Natural killer cell treated with Interleukin-12 subunit alpha and Interleukin-12 subunit beta and Interleukin-15 and Interleukin-18, amount 100 ng/mL, for 72 hours (primary cell): ENCODE data around the gene SHISA6. TPM values are rescaled to one million over a fixed set of nuclear protein-coding genes. Genes with fewer than 3 reads are reported as not detected.
A peak's percentile ranks its signal among the peaks of the same experiment; 100 is the strongest.

Experiments used
- ATAC-seq, 2 donors: fragments of 150-1000 bp; cut with Tn5 transposase in 1 of 2; sonication (Bioruptor Pico), chemical (Tn5 transposase) in 1 of 2; 2 replicates each; pipeline ENCODE4 v1.10.0; 2021
- DNase-seq: peaks from one replicate; pipeline ENCODE4 v3.0.0; 2022; ENCODE audit warnings: low spot score
- H3K27ac Mint-ChIP-seq, 2 donors: 1 replicate in 1 of 2; 2 replicates in 1 of 2; pipeline ENCODE4 v1.8.0; 2022; ENCODE audit warnings: mixed read lengths in 2 of 2, mild to moderate bottlenecking in 1 of 2, moderate library complexity in 1 of 2
- H3K27me3 Mint-ChIP-seq, 2 donors: 1 replicate in 1 of 2; 2 replicates in 1 of 2; pipeline ENCODE4 v1.8.0; 2022; ENCODE audit warnings: mixed read lengths in 2 of 2
- H3K36me3 Mint-ChIP-seq: one replicate; pipeline ENCODE4 v1.8.0; 2022; ENCODE audit warnings: mixed read lengths
- H3K4me1 Mint-ChIP-seq, 2 donors: 1 replicate in 1 of 2; 2 replicates in 1 of 2; pipeline ENCODE4 v1.8.0; 2022; ENCODE audit warnings: low read depth in 2 of 2, mixed read lengths in 2 of 2, mild to moderate bottlenecking in 1 of 2
- H3K4me3 Mint-ChIP-seq: one replicate; pipeline ENCODE4 v1.8.0; 2022; ENCODE audit warnings: mixed read lengths
- H3K9me3 Mint-ChIP-seq: 2 replicates; pipeline ENCODE4 v1.8.0; 2022; ENCODE audit warnings: mixed read lengths
- total RNA-seq, 2 donors: library from RNA; stranded (reverse); gene quantifications; one replicate each; pipeline ENCODE4 v1.2.3, GENCODE V29; 2022

SHISA6 gene
- total RNA-seq, 2 donors from 2014 or later: not detected

DNA sequence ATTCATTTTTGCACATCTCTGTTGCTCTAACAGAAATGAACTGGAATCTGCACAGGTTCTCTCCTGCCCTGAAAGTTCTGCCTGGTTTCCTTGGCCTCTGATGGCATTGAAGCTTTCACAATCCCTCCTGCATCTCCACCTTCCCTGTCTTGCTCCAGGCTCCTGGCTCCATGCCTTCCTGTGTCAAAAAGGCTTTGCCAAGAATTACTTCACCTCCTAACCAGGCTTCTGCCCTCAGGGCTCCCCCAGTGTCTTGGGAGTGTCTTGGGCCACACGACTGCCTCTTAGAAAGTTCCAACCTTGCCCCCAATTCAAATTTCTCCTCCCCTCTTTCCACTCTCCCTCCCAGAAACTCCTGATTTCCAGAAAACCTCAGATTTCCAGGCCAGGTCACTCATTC is 320.3 kb downstream of the SHISA6 start:
- no peak overlapping the region for H3K4me3 Mint-ChIP-seq
- no peaks in the 10 kb centered on the region for H3K27me3 Mint-ChIP-seq
- H3K4me1 Mint-ChIP-seq: no peaks in the 10 kb centered on the region
- DNase-seq (no peak), ATAC-seq (no peak)
- H3K36me3 Mint-ChIP-seq: no peaks in the 10 kb centered on the region
- H3K9me3 Mint-ChIP-seq: peaks cover 3% of the 10 kb centered on the region
- no peak overlapping the region for H3K27ac Mint-ChIP-seq

DNA sequence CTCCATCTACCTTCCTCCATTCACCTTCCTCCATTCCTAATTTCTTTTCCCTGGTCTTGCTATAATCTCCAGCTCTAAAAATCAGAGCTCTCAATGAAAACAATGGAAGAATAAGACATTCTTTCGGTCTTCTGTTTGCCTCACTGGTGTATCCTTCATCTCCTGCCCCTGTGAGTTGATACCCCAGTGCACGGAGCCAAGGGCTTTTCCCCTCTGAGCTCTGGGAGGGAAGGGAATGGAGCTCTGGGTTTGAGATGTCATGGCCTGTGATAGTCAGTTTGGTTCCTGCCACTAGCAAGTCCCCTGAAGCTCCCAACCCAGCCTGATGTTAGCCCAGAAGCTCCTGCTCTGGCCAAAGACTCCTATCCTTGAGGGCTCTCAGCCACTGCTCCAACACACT is 320.7 kb downstream of the SHISA6 start:
- no peaks in the 10 kb centered on the region for H3K36me3 Mint-ChIP-seq
- ATAC-seq: no peak
- no peak overlapping the region for H3K27ac Mint-ChIP-seq
- no peaks in the 10 kb centered on the region for H3K4me1 Mint-ChIP-seq
- H3K4me3 Mint-ChIP-seq: no peak overlapping the region
- H3K27me3 Mint-ChIP-seq: no peaks in the 10 kb centered on the region
- no peak for DNase-seq
- H3K9me3 Mint-ChIP-seq: peaks cover 3% of the 10 kb centered on the region

DNA sequence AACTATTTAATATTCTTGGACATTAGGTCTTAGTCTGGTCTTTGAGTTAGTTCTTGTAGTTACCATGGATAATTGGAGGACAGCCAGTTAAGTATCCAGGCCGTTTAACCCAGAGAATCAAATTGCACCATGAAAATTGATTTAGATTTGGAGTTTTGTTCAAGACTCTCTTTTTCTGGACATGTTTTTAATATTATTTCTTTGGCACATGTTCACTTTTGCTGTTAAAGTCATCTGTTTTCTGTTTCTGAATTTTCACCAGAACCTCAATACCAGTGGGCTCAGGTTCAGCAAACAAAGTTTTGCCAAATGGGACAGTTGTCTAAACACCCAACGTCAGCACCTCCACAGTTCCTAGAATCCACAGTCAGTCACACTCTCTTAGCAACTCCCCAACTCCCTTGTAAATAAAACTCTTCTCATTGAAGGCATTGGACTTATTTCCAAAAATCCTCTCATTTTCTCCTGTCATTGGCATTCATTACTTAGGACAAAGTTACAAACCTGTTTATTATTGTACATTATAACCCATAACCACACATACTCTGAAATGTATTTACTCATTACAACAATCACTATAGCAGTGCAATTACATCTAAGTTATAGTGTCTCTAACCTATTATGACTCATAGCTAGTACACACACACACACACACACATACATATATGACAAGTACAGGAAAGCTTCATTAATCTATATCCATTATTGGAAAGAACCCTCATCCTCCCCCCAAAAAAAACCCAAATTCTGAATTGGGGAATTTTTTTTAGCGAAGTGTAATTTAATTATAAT is 323.8 kb downstream of the SHISA6 start:
- DNase-seq (no peak), ATAC-seq (no peak)
- Mint-ChIP-seq H3K27ac (no peak overlapping the region), H3K36me3 (no peaks in the 10 kb centered on the region), H3K4me1 (no peaks in the 10 kb centered on the region), H3K4me3 (no peak overlapping the region), H3K27me3 (no peaks in the 10 kb centered on the region), H3K9me3 (peaks cover 8% of the 10 kb centered on the region)

DNA sequence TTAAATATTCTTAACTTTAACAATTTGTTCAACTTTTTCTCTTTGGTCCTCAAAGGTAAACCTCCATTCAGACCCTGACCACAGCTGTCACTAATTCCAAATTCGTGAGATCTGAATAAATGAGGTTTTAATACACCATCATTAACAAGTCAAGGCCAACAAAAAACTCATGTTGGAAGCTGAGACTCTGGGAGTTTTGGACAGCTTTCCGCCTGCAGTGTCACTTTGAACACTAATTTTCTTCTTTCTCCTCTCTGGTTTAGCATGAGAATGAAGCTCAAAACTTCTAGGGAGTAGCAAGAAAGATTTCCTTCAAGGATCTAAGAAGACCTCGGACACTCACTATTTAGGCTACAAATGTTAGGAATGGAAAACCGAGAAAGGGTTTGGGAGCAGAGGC is 324.6 kb downstream of the SHISA6 start:
- no peak for ATAC-seq
- H3K4me3 Mint-ChIP-seq: no peak overlapping the region
- H3K9me3 Mint-ChIP-seq: peaks cover 8% of the 10 kb centered on the region
- H3K27ac Mint-ChIP-seq: no peak overlapping the region
- H3K4me1 Mint-ChIP-seq: no peaks in the 10 kb centered on the region
- DNase-seq: no peak
- no peaks in the 10 kb centered on the region for H3K27me3 Mint-ChIP-seq
- H3K36me3 Mint-ChIP-seq: no peaks in the 10 kb centered on the region

DNA sequence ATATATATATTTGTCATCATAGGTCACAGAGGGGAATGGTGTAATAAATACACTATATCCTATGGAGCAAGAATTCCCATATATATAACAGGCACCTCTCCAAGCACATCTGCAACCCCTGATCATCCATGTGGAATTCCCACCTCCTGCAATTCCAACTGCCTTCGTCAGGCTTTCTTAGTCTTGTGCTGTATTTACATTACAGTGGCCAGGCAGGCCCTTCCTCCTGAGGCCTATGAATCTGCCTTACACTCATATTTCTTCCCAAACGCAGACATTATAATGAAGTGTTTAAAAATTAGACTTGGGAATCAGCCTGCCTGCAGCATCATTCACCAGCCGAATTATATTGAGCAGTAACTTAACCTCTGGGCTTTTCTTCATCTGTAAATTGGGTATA is 338.0 kb downstream of the SHISA6 start:
- ATAC-seq (no peak), DNase-seq (no peak)
- Mint-ChIP-seq H3K27me3 (no peaks in the 10 kb centered on the region), H3K36me3 (no peaks in the 10 kb centered on the region), H3K4me3 (no peak overlapping the region), H3K9me3 (peaks cover 12% of the 10 kb centered on the region), H3K4me1 (no peaks in the 10 kb centered on the region), H3K27ac (no peak overlapping the region)

DNA sequence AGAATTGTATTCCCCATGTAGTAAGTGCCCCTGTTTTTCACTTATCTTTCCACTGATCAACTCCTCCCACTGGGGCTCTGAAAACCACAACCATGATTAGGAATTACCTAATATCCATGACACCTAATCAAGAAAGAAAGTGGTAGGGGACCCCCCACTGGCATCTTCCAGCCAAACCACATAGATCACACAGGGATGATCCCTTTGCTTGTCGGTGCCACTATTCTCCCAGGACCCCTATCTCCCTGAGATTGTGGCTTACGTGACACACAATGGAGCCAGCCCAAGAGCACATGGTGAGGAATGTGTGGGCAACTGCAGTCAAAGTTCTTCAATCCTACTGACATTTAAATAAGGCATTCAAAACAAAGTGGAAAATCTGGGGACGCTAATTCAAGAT is 339.7 kb downstream of the SHISA6 start:
- no peak overlapping the region for H3K27ac Mint-ChIP-seq
- H3K4me1 Mint-ChIP-seq: no peaks in the 10 kb centered on the region
- H3K36me3 Mint-ChIP-seq: no peaks in the 10 kb centered on the region
- no peak overlapping the region for H3K4me3 Mint-ChIP-seq
- DNase-seq (no peak), ATAC-seq (no peak)
- H3K9me3 Mint-ChIP-seq: peaks cover 15% of the 10 kb centered on the region
- no peaks in the 10 kb centered on the region for H3K27me3 Mint-ChIP-seq

DNA sequence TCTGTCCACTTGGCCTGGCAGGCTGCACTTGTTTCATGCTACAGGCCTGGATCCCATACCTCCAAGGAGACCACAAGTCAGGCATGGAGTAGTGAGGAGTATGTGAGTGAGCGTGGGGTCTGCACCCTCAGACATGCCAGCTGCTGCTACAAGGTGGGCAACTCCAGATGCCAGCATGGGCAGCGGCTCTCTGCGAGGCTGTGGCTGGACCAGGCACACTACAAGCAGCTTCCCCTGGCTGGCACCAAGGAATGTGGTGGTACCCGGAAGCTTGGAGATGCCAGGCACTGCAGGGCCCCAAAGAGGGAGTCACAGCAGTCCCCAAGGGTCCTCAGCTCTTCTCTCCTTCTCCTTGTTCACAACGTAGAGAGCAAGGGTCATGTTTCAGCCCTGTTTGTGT is 341.2 kb downstream of the SHISA6 start:
- Mint-ChIP-seq H3K27ac (no peak overlapping the region), H3K4me1 (no peaks in the 10 kb centered on the region), H3K4me3 (no peak overlapping the region), H3K9me3 (peaks cover 17% of the 10 kb centered on the region), H3K27me3 (no peaks in the 10 kb centered on the region), H3K36me3 (no peaks in the 10 kb centered on the region)
- no peak for ATAC-seq
- no peak for DNase-seq

DNA sequence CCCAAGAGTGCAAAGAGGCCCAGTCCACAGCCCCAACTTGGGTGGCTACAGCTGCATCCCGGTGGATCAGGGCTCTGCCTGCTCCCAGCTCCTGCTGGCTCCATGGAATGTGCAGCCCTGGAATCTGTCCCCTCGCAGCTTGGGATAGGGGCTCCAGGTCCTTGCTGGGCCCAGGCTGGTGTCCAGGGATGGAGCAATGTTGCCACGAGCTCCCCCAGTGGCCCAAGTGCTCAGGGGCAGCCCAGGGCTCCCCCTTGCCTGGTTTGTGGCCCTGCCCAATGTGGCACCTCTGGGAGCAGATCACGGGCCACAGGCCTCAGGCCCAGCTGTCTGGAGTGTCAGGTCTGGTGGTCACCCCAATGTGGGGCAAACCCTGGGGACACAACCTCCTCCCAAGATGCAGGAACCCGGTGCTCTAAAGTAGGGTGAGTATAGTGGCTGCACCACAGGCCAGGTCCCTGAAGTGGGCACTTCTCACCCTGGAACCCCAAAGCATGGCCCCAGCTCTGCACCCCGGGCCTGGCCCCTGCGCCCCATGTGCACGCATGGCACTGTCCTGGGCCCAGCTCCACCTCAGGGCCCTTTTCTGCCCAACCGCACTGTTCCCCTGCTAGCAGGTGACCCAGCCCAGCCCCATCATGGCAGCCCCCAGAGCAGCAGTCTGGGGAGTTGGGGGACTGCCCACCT is 342.4 kb downstream of the SHISA6 start:
- no peaks in the 10 kb centered on the region for H3K27me3 Mint-ChIP-seq
- no peaks in the 10 kb centered on the region for H3K36me3 Mint-ChIP-seq

DNA sequence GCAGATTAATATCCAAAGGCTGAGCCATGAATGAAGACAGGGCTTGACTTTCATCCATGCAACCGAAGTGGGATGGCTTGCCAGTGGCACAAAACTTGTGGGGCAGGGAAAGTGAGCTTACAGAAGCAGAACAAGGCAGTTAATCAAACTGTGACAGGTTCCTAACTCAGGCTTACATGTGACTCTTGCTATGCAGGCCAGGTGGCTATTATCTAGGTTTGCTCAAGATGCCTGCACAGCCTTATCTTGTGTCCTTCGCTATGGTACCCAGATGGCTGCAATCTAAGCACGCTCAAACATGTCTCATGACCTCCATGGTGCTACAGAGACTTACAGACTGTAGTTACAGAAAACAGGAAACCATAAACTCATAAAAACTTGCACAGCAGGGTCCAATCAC is 348.7 kb downstream of the SHISA6 start:
- Mint-ChIP-seq H3K36me3 (no peaks in the 10 kb centered on the region), H3K27ac (no peak overlapping the region), H3K4me1 (no peaks in the 10 kb centered on the region), H3K4me3 (no peak overlapping the region), H3K27me3 (no peaks in the 10 kb centered on the region), H3K9me3 (peaks cover 10% of the 10 kb centered on the region)
- DNase-seq: no peak
- ATAC-seq: no peak

More for the DNA sequence above, 342.4 kb downstream of the SHISA6 start:
- Mint-ChIP-seq H3K4me3 (no peak overlapping the region), H3K9me3 (peaks cover 15% of the 10 kb centered on the region), H3K27ac (no peak overlapping the region), H3K4me1 (no peaks in the 10 kb centered on the region)
- ATAC-seq: peak; percentile 43
- no peak for DNase-seq

DNA sequence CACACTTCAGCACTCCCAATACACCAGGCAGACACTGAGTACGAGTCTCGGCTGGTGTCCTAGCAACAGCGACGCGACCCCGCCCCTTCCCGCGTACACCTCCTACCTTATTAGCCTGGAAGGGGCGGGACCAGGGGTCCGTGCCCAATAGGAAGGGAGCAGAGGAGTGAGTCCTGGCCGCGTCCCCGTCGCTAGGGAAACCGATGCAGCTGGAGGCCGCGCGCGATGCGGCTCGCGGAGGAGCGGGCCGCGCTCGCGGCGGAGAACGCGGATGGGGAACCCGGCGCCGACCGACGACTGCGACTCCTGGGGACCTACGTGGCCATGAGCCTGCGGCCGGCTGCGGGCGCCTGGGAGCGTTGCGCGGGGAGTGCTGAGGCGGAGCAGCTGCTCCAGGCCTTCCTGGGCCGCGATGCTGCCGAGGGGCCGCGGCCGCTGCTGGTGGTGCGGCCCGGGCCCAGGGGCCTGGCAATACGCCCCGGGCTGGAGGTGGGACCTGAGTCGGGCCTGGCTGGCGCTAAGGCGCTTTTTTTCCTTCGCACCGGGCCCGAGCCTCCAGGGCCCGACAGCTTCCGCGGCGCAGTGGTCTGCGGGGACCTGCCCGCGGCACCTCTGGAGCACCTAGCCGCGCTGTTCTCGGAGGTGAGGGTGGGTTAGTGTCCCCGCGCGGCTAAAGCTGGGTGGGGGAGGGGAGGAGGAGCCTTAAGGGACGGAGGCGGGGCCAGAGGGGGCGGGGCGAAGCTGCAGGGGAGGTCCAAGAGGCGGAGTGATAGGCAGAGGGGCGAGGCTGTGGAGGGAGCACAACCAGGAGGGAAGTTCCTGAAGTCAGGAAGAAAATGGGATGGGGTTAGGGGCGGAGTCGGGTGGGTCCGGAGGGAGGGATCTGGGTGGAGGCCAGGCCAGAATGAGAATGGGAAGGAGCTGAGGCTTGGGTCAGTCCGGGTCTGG is 357.5 kb downstream of the SHISA6 start, which contains the start of gene DNAH9:
Gene DNAH9, plus strand, starts transcription at position 197 of the 948 bp plus-strand sequence. Its CDS starts 29 bp downstream, at position 226.
- Mint-ChIP-seq H3K4me3 (no peak within 1 kb of the TSS), H3K9me3 (peaks cover 6% of the 10 kb centered on the region), H3K27me3 (peaks cover 7 to 16% of the 10 kb centered on the region in 2 donors), H3K36me3 (no peaks in the 10 kb centered on the region), H3K4me1 (no peaks in the 10 kb centered on the region), H3K27ac (no peak within 1 kb of the TSS)
- ATAC-seq (peak in 1 of 2 donors; percentile 43), DNase-seq (no peak)

DNA sequence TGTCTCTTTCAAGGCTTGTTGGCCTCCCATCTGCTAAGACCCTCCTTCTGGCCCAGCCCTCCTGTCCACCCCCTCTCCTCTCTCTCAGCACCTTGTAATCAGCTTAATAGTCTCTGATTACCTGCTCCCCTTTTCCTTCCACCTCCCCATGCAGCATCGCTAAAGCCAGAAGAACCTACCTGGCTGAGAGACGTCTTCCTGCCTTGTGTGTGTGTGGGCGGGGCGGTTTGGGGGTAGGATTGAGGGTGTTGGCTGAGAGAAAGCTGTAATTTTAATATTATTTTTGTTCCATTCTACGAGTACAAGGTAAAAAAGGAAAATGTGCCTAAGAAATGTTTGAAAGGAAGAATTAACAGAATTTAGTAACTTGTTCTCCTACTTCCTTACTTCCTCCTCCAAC is 360.6 kb downstream of the SHISA6 start:
- H3K27ac Mint-ChIP-seq: no peak overlapping the region
- no peak for ATAC-seq
- no peak overlapping the region for H3K4me3 Mint-ChIP-seq
- no peaks in the 10 kb centered on the region for H3K36me3 Mint-ChIP-seq
- DNase-seq: no peak
- H3K4me1 Mint-ChIP-seq: no peaks in the 10 kb centered on the region
- H3K27me3 Mint-ChIP-seq: peaks cover 7 to 16% of the 10 kb centered on the region in 2 donors
- no peaks in the 10 kb centered on the region for H3K9me3 Mint-ChIP-seq

DNA sequence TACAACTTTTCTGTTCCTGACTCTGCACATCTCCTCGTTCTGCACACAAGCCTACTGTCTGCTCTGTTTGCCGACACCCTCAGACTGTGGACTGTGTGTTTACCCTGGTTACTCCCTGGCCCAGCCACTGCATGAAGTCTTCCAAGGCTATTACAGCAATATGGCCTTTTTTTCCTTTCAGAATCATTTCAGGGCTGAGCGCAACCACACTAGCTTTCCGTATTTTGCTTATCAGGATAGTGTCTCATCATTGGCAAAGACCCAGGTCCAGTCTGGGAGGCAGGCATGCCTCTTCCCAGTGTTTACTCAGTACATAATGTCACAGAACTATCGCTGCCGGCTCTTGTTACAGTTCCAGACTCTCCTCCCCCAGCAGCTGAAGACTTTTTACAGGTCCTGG is 367.4 kb downstream of the SHISA6 start:
- no peak overlapping the region for H3K4me3 Mint-ChIP-seq
- no peak for ATAC-seq
- DNase-seq: no peak
- H3K36me3 Mint-ChIP-seq: no peaks in the 10 kb centered on the region
- no peaks in the 10 kb centered on the region for H3K27me3 Mint-ChIP-seq
- H3K9me3 Mint-ChIP-seq: no peaks in the 10 kb centered on the region
- H3K4me1 Mint-ChIP-seq: no peaks in the 10 kb centered on the region
- H3K27ac Mint-ChIP-seq: no peak overlapping the region

DNA sequence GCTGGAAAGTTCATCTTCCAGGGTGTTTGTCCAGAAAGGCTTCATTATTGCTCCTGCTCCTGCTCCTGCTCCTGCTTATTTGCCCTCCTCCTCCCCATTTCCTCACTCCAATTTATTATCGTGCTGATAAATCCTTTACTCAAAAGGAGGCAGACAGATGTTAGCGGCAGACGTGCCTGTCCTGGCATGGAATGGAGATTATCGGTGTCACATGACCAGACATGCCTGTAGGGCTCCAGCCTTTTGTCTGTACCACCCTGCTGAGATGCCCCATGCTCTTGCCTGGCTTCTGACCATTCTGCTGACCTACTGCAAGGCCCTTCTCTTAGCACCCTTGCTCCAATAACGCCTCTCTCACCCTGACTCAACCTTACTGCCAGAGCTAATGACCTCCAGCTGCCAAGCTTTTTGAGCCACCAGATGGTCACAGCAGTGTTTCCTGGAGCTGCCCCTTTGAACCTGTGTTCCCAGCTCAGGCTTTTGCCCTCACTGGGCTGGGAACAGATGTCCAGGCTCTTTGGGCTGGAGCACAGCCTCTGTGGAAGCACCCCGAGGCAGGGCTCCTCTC is 370.1 kb downstream of the SHISA6 start:
- ATAC-seq: no peak
- Mint-ChIP-seq H3K9me3 (no peaks in the 10 kb centered on the region), H3K4me1 (no peaks in the 10 kb centered on the region), H3K27me3 (no peaks in the 10 kb centered on the region), H3K4me3 (no peak overlapping the region), H3K36me3 (no peaks in the 10 kb centered on the region), H3K27ac (no peak overlapping the region)
- DNase-seq: no peak
